CD4-positive, alpha-beta T cell (primary cell): ENCODE results near the gene PRLH. TPM values are rescaled to one million over a fixed set of nuclear protein-coding genes. Genes with fewer than 3 reads are reported as not detected.

ENCODE experiments used
- ATAC-seq: fragments of 200-7000 bp; cut with Tn5 transposase; one replicate; pipeline ENCODE4 v1.10.0; 2022; ENCODE audit warnings: mild to moderate bottlenecking; ENCODE audit not compliant: poor library complexity
- CTCF ChIA-PET: fragments of 350-600 bp; sonication (Branson Sonifier 250); formaldehyde crosslinking; loops from one replicate; lab custom pipeline; 2021; ENCODE audit warnings: antibody characterized with exemption, inconsistent platforms; lab: Charles Lee
- POLR2A ChIA-PET: fragments of 350-600 bp; sonication (Branson Sonifier 250); formaldehyde crosslinking; loops from one replicate; lab custom pipeline; 2021; ENCODE audit warnings: antibody characterized with exemption, inconsistent platforms; lab: Charles Lee
- DNase-seq, 14 experiments: peaks; one replicate each; pipeline ENCODE4 v3.0.0-alpha.2; 2013 to 2020; ENCODE audit warnings: mixed read lengths in 2 of 14
- H3K27ac ChIP-seq, 2 donors: one replicate each; pipeline versions ENCODE4 v1.5.1 to v1.7.0; 2013; ENCODE audit warnings: low read length in 2 of 2, low read depth in 1 of 2, mild to moderate bottlenecking in 1 of 2
- H3K27me3 ChIP-seq, 2 experiments: 1 replicate in 1 of 2; 2 replicates in 1 of 2; pipeline versions ENCODE4 v1.6.1 to v1.7.0; 2013; ENCODE audit warnings: low read length in 2 of 2, control low read depth in 1 of 2, mild to moderate bottlenecking in 1 of 2, moderate library complexity in 1 of 2; ENCODE audit not compliant: insufficient read depth in 2 of 2, control insufficient read depth in 1 of 2
- H3K36me3 ChIP-seq: one replicate; pipeline ENCODE4 v1.6.1; 2013; ENCODE audit warnings: low read length, control low read depth; ENCODE audit not compliant: insufficient read depth
- H3K4me1 ChIP-seq: one replicate; pipeline ENCODE4 v1.6.1; 2013; ENCODE audit warnings: low read length, control low read depth; ENCODE audit not compliant: insufficient read depth
- H3K4me3 ChIP-seq: one replicate; pipeline ENCODE4 v1.5.1; 2013; ENCODE audit warnings: mild to moderate bottlenecking, low read length, moderate library complexity
- H3K9me3 ChIP-seq, 2 experiments: 1 replicate in 1 of 2; 2 replicates in 1 of 2; pipeline versions ENCODE4 v1.6.1 to v1.7.0; 2013; ENCODE audit warnings: low read length in 2 of 2, mild to moderate bottlenecking in 2 of 2, control low read depth in 1 of 2, moderate library complexity in 1 of 2; ENCODE audit not compliant: control insufficient read depth in 1 of 2, insufficient read depth in 1 of 2
- H3K27ac Mint-ChIP-seq: one replicate; pipeline ENCODE4 v1.8.0; 2020; ENCODE audit warnings: mixed read lengths
- H3K27me3 Mint-ChIP-seq: one replicate; pipeline ENCODE4 v1.8.0; 2021; ENCODE audit warnings: mixed read lengths
- H3K36me3 Mint-ChIP-seq: one replicate; pipeline ENCODE4 v1.8.0; 2021; ENCODE audit warnings: low read depth, mixed read lengths
- H3K4me1 Mint-ChIP-seq: one replicate; pipeline ENCODE4 v1.8.0; 2021; ENCODE audit warnings: low read depth, mixed read lengths
- H3K4me3 Mint-ChIP-seq: one replicate; pipeline ENCODE4 v1.8.0; 2020; ENCODE audit warnings: mild to moderate bottlenecking, mixed read lengths
- H3K9me3 Mint-ChIP-seq: one replicate; pipeline ENCODE4 v1.8.0; 2020; ENCODE audit warnings: mixed read lengths
- CTCF ChIP-seq: fragments of 200-600 bp; IDR thresholded peaks from one replicate; pipeline ENCODE4 v1.8.0; 2022; ENCODE audit warnings: antibody characterized with exemption, mild to moderate bottlenecking
- intact Hi-C, 2 experiments: fragments of 100-400 bp; cut with DNase I in 1 of 2; cut with micrococcal nuclease in 1 of 2; formaldehyde crosslinking; loops; one replicate each; pipeline versions ENCODE4 v1.15.1 to v1.9.0; 2023 to 2025; cut with DNase I, micrococcal nuclease
- total RNA-seq, 174 experiments: library from RNA in 2 of 174; stranded (reverse) in 2 of 174; gene quantifications; one replicate each; pipeline ENCODE4 v1.2.3 and lab custom pipeline; 2021 to 2026

The PRLH gene
- total RNA-seq, 2 experiments from 2014 or later = not detected

- Mint-ChIP-seq H3K4me1 (peaks cover 44% of the 10 kb centered on the region), H3K27me3 (no peaks in the 10 kb centered on the region), H3K27ac (no peak overlapping the region), H3K36me3 (no peaks in the 10 kb centered on the region), H3K4me3 (no peak overlapping the region), H3K9me3 (no peaks in the 10 kb centered on the region)
- ATAC-seq (no peak), DNase-seq (no peak)
- Histone ChIP-seq H3K36me3 (no peaks in the 10 kb centered on the region), H3K27me3 (no peaks in the 10 kb centered on the region), H3K4me3 (no peak overlapping the region), H3K9me3 (no peaks in the 10 kb centered on the region), H3K4me1 (peaks cover 20% of the 10 kb centered on the region), H3K27ac (no peak overlapping the region)
- intact Hi-C loops = no loop called here
- no peak for TF ChIP-seq CTCF
- ChIA-PET POLR2A (no interaction called here), CTCF (no interaction called here)
Measured at GRCh38 chr2:237612527-237613357, 46.4 kb downstream of the PRLH start.

GRCh38 chr2:237613679-237614078 lies 47.3 kb downstream of the PRLH start:
- H3K4me1 ChIP-seq = peaks cover 20% of the 10 kb centered on the region
- Mint-ChIP-seq H3K36me3 (no peaks in the 10 kb centered on the region), H3K4me1 (peaks cover 50% of the 10 kb centered on the region), H3K27ac (no peak overlapping the region), H3K9me3 (no peaks in the 10 kb centered on the region), H3K4me3 (no peak overlapping the region), H3K27me3 (no peaks in the 10 kb centered on the region)
- intact Hi-C loops = no loop called here
- no peak for TF ChIP-seq CTCF
- H3K4me3 ChIP-seq = no peak overlapping the region
- H3K9me3 ChIP-seq = no peaks in the 10 kb centered on the region
- H3K36me3 ChIP-seq = no peaks in the 10 kb centered on the region
- CTCF ChIA-PET = no interaction called here
- DNase-seq = no peak
- POLR2A ChIA-PET = no interaction called here
- H3K27me3 ChIP-seq = no peaks in the 10 kb centered on the region
- no peak overlapping the region for H3K27ac ChIP-seq
- ATAC-seq = no peak

GRCh38 chr2:237614151-237614720 lies 47.9 kb downstream of the PRLH start:
- Mint-ChIP-seq H3K4me1 (peaks cover 53% of the 10 kb centered on the region), H3K4me3 (no peak overlapping the region), H3K9me3 (no peaks in the 10 kb centered on the region), H3K36me3 (no peaks in the 10 kb centered on the region), H3K27me3 (no peaks in the 10 kb centered on the region), H3K27ac (no peak overlapping the region)
- ChIA-PET POLR2A (no interaction called here), CTCF (no interaction called here)
- ATAC-seq (peak; percentile 21), DNase-seq (no peak)
- intact Hi-C loops = no loop called here
- no peaks in the 10 kb centered on the region for H3K27me3 ChIP-seq
- H3K27ac ChIP-seq = no peak overlapping the region
- peaks cover 20% of the 10 kb centered on the region for H3K4me1 ChIP-seq
- no peak for TF ChIP-seq CTCF
- H3K36me3 ChIP-seq = no peaks in the 10 kb centered on the region
- H3K4me3 ChIP-seq = no peak overlapping the region
- H3K9me3 ChIP-seq = no peaks in the 10 kb centered on the region
